Nephron progenitor cell (in vitro differentiated cells): ENCODE results near the gene SPAG16.
A peak's percentile ranks its signal among the peaks of the same experiment; 100 is the strongest.

Source experiments
- DNase-seq: peaks from one replicate; pipeline ENCODE4 v3.0.0; 2021
- H3K27ac Mint-ChIP-seq: 2 replicates; pipeline ENCODE4 v1.8.0; 2021; ENCODE audit warnings: mild to moderate bottlenecking, moderate library complexity, mixed read lengths
- H3K27me3 Mint-ChIP-seq: 2 replicates; pipeline ENCODE4 v1.8.0; 2021; ENCODE audit warnings: mild to moderate bottlenecking, low read depth, mixed read lengths; ENCODE audit not compliant: poor library complexity
- H3K36me3 Mint-ChIP-seq: 2 replicates; pipeline ENCODE4 v1.8.0; 2021; ENCODE audit warnings: low read depth, mixed read lengths
- H3K4me1 Mint-ChIP-seq: 2 replicates; pipeline ENCODE4 v1.8.0; 2021; ENCODE audit warnings: mixed read lengths
- H3K4me3 Mint-ChIP-seq: 2 replicates; pipeline ENCODE4 v1.8.0; 2021; ENCODE audit warnings: mild to moderate bottlenecking, moderate library complexity, mixed read lengths
- H3K9me3 Mint-ChIP-seq: 2 replicates; pipeline ENCODE4 v1.8.0; 2021; ENCODE audit warnings: mild to moderate bottlenecking, moderate library complexity, mixed read lengths
- TF ChIP-seq, protein P1 (sequence below): fragments of 200-600 bp; sonication (generic); IDR thresholded peaks from 2 replicates; pipeline ENCODE4 v1.5.0; 2021; ENCODE audit warnings: antibody characterized with exemption

Gene SPAG16

DNA sequence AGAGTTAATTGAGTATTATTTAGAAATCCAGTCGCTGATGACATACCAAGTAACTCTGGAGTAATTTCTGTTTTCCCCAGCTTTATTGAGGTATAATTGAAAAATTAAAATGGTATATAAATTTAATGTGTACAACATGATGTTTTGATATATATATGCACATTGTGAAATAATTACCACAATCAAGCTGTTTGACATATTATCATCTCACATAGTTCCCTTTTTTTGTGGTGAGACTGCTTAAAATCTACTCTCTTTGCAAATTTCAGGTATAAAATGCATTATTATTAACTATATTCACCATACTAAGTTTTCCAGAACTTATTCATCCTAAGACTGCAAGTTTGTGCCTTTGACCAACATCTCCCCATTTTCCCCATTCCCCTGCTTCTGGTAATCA lies 25.0 kb upstream of the SPAG16 start:
- H3K9me3 Mint-ChIP-seq = peaks cover 4% of the 10 kb centered on the region
- H3K27ac Mint-ChIP-seq = no peak overlapping the region
- no peak overlapping the region for H3K4me3 Mint-ChIP-seq
- H3K36me3 Mint-ChIP-seq = no peaks in the 10 kb centered on the region
- TF ChIP-seq, protein P1, sequence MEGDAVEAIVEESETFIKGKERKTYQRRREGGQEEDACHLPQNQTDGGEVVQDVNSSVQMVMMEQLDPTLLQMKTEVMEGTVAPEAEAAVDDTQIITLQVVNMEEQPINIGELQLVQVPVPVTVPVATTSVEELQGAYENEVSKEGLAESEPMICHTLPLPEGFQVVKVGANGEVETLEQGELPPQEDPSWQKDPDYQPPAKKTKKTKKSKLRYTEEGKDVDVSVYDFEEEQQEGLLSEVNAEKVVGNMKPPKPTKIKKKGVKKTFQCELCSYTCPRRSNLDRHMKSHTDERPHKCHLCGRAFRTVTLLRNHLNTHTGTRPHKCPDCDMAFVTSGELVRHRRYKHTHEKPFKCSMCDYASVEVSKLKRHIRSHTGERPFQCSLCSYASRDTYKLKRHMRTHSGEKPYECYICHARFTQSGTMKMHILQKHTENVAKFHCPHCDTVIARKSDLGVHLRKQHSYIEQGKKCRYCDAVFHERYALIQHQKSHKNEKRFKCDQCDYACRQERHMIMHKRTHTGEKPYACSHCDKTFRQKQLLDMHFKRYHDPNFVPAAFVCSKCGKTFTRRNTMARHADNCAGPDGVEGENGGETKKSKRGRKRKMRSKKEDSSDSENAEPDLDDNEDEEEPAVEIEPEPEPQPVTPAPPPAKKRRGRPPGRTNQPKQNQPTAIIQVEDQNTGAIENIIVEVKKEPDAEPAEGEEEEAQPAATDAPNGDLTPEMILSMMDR = no peak
- H3K27me3 Mint-ChIP-seq = peaks cover 6% of the 10 kb centered on the region
- H3K4me1 Mint-ChIP-seq = no peaks in the 10 kb centered on the region
- DNase-seq = no peak

DNA sequence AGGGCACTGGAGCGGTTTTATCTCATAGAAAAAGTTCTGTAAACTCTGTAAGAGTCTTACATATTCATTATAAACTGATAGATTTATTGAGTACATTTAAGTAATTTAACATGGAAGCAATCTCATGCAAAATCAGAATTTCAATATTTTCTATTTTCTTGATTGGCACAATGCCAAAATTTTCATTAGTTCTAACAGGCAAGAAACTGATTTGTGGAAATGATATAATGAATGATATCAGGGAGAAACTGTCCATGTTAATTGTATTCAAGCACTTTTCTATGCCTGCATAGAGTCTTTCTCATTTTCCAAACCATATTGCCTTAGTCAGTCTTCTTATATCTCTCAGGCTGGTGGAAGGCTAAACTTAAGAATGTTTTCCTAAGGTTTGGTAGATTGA lies 23.0 kb upstream of the SPAG16 start:
- Mint-ChIP-seq H3K4me3 (no peak overlapping the region), H3K9me3 (peaks cover under 1% of the 10 kb centered on the region), H3K36me3 (no peaks in the 10 kb centered on the region), H3K27ac (no peak overlapping the region), H3K4me1 (peaks cover 3% of the 10 kb centered on the region), H3K27me3 (peaks cover 6% of the 10 kb centered on the region)
- TF ChIP-seq, protein P1 = no peak
- DNase-seq = no peak

DNA sequence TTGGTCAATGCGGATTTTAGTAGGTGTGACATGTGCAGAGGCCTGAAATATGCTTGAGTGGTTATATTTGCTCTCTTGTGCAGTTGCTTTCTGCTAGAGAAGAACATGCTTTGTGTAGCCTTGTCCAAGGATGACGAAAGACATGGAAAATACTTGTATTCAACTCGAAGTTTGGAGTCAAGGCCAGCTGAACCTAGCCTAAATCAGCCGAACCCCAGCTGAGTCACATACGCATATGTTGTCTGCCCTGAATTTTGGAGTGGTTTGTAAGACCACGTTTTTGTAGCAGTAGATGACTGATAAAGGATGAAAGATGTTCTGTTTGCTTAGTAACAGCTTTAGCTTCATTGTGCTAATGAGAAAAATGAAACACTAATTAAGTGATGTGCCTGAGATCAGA lies 22.5 kb upstream of the SPAG16 start:
- H3K4me1 Mint-ChIP-seq = peaks cover 8% of the 10 kb centered on the region
- H3K27me3 Mint-ChIP-seq = peaks cover 6% of the 10 kb centered on the region
- H3K9me3 Mint-ChIP-seq = no peaks in the 10 kb centered on the region
- DNase-seq = no peak
- H3K27ac Mint-ChIP-seq = no peak overlapping the region
- TF ChIP-seq, protein P1 = no peak
- no peaks in the 10 kb centered on the region for H3K36me3 Mint-ChIP-seq
- H3K4me3 Mint-ChIP-seq = no peak overlapping the region

DNA sequence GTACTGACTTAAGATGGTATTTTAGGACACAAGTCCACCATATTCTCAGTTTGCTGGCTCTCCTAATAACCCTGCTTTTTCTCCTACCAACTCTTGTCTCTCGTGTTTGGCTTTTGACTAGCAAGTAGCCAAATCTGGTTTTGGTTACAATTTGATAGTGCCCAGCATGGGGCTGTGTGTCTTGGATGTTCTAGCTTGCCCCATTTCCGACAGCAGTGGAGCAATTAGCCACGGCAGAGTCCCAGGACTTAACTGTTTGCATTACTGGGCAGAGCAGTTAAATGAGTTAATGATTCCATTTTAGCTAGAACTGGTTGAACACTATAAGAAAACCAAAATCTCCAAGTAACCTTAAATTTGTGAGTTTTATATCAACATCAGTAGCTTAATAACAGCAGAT lies 18.6 kb upstream of the SPAG16 start:
- no peak for DNase-seq
- Mint-ChIP-seq H3K27ac (no peak overlapping the region), H3K4me3 (no peak overlapping the region), H3K27me3 (no peaks in the 10 kb centered on the region), H3K4me1 (peaks cover 11% of the 10 kb centered on the region), H3K9me3 (no peaks in the 10 kb centered on the region), H3K36me3 (no peaks in the 10 kb centered on the region)
- TF ChIP-seq, protein P1 = no peak

DNA sequence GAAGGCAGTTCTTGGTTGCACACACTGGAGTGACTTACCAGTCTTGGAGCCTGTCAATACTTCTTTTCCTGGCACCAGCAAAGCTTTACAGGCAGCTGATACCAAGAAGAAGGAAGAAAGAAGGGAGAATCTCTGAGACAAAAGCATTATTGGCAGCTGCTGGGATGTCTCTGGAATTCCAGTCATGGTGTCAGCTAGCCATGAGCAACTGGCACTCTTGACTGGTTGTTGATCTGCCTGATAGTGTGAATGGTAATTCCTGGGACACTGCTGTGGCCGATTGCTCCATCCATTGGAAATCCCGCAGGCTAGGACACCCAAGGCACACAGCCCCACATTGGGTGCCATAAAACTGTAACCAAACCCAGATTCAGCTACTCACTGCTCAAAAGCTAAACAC lies 17.8 kb upstream of the SPAG16 start:
- no peaks in the 10 kb centered on the region for H3K9me3 Mint-ChIP-seq
- no peak for DNase-seq
- H3K4me1 Mint-ChIP-seq = peaks cover 11% of the 10 kb centered on the region
- H3K27ac Mint-ChIP-seq = peak overlapping the region; percentile 93
- H3K4me3 Mint-ChIP-seq = no peak overlapping the region
- TF ChIP-seq, protein P1 = no peak
- H3K36me3 Mint-ChIP-seq = no peaks in the 10 kb centered on the region
- H3K27me3 Mint-ChIP-seq = no peaks in the 10 kb centered on the region

DNA sequence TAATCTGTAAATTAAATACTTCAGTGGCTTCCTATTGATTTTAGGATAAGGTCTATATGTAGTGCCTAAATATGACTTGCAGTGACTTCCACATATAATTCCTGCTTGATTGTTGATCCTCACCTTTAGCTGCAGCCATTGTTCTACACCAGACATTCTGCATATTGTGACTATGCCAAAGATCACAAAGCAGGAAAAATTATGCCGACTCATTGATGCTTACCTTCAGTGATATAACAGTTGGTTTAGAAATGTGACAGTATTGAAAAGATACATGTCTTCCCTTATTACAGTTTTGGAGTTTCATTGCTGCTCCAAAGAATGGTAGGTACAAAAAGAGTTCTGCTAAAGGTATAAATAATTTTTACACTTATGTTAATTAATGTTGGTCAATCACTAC lies 12.3 kb upstream of the SPAG16 start:
- Mint-ChIP-seq H3K4me3 (no peak overlapping the region), H3K4me1 (peaks cover under 1% of the 10 kb centered on the region), H3K9me3 (peaks cover 10% of the 10 kb centered on the region), H3K27ac (no peak overlapping the region), H3K36me3 (no peaks in the 10 kb centered on the region), H3K27me3 (peaks cover 2% of the 10 kb centered on the region)
- no peak for DNase-seq
- TF ChIP-seq, protein P1 = no peak
